ENCODE measurements around the gene BTBD9. TPM values are rescaled to one million over a fixed set of nuclear protein-coding genes. Genes with fewer than 3 reads are reported as not detected.

BTBD9 gene
- total RNA-seq, 2 donors from 2014 or later = 15.3 to 23.6 TPM

DNA sequence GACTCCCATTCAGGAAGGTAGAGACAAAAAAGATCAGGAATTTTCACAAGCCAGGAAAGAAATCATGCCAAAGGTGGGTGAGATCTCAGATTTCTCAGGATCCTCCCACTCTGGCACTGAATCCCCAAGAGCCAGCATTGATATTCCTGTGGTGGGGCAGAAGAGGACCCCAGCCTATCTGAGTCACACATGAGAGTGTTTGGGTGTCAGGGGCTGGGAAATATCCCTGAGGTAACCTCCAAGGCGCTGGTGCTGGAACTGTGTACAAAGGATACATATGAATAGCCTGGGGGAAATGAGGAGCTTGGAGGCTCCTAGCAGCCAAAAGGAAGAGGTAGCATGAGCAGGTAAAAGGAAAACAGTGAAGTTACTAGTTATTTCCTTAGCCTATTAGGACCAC is 369.4 kb downstream of the BTBD9 start:
- H3K9ac ChIP-seq (ENCODE audit: low read depth in 2 of 2, low read length in 2 of 2) = no peak overlapping the region
- no peak overlapping the region for H3K27ac ChIP-seq
- H3K4me3 ChIP-seq = no peak overlapping the region
- H3K27me3 ChIP-seq = no peaks in the 10 kb centered on the region
- intact Hi-C loops (cut with DNase I) = no loop called here
- DNase-seq = no peak
- no peaks in the 10 kb centered on the region for H3K36me3 ChIP-seq
- TF ChIP-seq, protein P1, sequence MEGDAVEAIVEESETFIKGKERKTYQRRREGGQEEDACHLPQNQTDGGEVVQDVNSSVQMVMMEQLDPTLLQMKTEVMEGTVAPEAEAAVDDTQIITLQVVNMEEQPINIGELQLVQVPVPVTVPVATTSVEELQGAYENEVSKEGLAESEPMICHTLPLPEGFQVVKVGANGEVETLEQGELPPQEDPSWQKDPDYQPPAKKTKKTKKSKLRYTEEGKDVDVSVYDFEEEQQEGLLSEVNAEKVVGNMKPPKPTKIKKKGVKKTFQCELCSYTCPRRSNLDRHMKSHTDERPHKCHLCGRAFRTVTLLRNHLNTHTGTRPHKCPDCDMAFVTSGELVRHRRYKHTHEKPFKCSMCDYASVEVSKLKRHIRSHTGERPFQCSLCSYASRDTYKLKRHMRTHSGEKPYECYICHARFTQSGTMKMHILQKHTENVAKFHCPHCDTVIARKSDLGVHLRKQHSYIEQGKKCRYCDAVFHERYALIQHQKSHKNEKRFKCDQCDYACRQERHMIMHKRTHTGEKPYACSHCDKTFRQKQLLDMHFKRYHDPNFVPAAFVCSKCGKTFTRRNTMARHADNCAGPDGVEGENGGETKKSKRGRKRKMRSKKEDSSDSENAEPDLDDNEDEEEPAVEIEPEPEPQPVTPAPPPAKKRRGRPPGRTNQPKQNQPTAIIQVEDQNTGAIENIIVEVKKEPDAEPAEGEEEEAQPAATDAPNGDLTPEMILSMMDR (IDR thresholded peaks at IDR 0.05) = no peak
- no peaks in the 10 kb centered on the region for H3K4me1 ChIP-seq
- H3K9me3 ChIP-seq = no peaks in the 10 kb centered on the region

DNA sequence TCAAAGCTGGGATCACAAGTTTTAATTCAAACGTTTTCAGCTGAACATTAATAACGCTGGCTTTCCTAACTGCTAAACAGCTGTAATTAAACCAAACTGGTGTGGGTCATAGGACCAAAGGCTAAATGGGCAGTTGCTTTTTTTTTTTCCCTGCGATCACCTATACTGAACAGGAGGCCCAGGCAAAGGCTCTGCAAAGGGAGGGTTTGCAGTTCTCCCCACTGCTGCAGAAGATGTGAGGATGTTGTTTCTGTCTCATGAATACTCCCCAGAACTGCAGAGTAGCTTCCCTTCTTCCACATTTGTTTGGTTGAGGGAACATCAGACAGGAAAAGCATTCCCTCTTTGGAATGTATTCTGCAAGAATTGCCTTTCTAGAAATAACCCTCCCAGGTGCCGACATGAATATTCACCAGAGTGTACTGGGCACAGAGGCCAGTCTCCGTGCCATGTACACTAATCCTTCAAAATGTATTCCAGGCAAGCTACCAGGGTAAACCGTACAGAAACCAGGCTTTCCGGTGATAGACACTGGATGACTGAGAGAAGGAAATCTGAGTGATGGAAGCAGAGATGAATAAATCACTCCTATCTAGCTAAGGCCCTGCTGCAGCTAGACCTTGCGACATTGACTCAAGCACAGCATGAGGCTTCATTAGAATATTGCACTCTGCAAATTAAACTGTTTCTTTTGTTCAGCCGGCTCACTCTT is 370.1 kb downstream of the BTBD9 start:
- intact Hi-C loops (cut with DNase I) = no loop called here
- no peak overlapping the region for H3K27ac ChIP-seq
- no peaks in the 10 kb centered on the region for H3K9me3 ChIP-seq

DNA sequence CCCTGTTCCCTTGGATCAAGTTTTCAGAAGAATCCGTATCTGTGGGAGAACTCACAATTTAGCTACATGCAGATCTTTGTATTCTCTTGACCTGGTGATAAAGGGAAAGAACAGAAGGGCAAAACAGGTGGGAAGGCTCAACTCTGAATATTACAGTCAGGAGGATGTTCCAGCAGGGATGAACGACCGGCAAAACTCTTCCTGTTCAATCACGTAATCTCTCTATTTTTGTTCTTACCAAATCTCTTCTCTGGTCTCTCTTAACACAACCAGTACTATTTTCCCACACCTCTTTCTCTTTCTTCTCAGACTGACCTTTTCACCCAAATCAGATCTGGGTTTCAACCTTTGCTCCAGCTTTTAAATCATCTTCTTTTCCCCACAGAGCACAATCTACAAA is 371.4 kb downstream of the BTBD9 start:
- DNase-seq = no peak
- no peaks in the 10 kb centered on the region for H3K27me3 ChIP-seq
- H3K27ac ChIP-seq = no peak overlapping the region
- intact Hi-C loops (cut with DNase I) = no loop called here
- no peaks in the 10 kb centered on the region for H3K36me3 ChIP-seq
- H3K4me3 ChIP-seq = no peak overlapping the region
- H3K9me3 ChIP-seq = no peaks in the 10 kb centered on the region
- TF ChIP-seq, protein P1 (IDR thresholded peaks at IDR 0.05) = no peak
- H3K9ac ChIP-seq (ENCODE audit: low read depth in 2 of 2, low read length in 2 of 2) = no peak overlapping the region
- no peaks in the 10 kb centered on the region for H3K4me1 ChIP-seq

More for the DNA sequence above, 370.1 kb downstream of the BTBD9 start:
- TF ChIP-seq, protein P1 (IDR thresholded peaks at IDR 0.05) = no peak
- H3K36me3 ChIP-seq = no peaks in the 10 kb centered on the region
- H3K4me1 ChIP-seq = no peaks in the 10 kb centered on the region
- H3K9ac ChIP-seq (ENCODE audit: low read depth in 2 of 2, low read length in 2 of 2) = no peak overlapping the region
- no peaks in the 10 kb centered on the region for H3K27me3 ChIP-seq
- no peak overlapping the region for H3K4me3 ChIP-seq
- no peak for DNase-seq

DNA sequence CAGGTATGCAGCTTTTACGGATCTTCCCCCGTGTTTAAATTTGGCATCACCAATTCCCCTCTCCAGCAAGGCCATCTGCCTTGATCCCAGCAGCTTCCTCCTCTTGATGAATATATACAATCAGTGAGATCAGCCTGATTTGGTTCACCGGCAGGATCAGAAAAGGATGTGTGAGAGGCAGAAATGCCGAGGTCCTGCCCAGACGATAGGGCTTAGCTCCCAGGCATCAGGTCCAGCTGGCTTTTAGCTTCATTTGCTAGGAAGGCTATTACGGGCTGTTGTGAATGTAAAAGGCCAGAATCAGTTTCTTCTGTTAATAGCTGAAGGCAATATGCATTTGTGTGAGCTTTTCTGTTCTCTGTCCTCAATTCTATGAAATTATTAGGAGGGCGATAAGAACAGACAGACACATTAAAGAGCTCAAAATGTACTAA is 372.8 kb downstream of the BTBD9 start:
- intact Hi-C loops (cut with DNase I) = no loop called here

DNA sequence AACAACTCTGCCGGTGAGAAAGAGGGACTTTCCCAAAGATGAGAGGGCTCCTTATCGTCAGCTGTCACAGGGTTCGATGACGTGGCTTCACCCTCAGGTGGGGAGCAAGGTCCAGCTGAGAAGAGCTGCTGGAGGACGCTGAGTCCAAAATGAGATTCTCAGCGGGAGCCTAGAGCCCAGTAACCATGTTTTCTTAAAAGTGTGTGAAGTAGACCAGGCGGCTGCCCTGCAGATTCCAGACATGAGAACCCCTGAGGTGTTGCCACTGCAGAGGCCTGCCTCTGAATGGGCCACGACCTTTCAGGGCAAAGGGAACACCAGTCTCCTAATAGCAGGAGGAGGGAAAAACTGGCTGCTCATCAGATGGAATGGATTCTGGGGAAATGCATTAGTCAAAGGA is 375.1 kb downstream of the BTBD9 start:
- Histone ChIP-seq H3K4me3 (no peak overlapping the region), H3K4me1 (no peaks in the 10 kb centered on the region), H3K27ac (no peak overlapping the region), H3K9ac (ENCODE audit: low read depth in 2 of 2, low read length in 2 of 2) (no peak overlapping the region), H3K9me3 (no peaks in the 10 kb centered on the region), H3K27me3 (no peaks in the 10 kb centered on the region), H3K36me3 (no peaks in the 10 kb centered on the region)
- TF ChIP-seq, protein P1 (IDR thresholded peaks at IDR 0.05) = no peak
- intact Hi-C loops (cut with DNase I) = no loop called here
- DNase-seq = no peak

More for the DNA sequence above, 372.8 kb downstream of the BTBD9 start:
- no peaks in the 10 kb centered on the region for H3K36me3 ChIP-seq
- no peaks in the 10 kb centered on the region for H3K9me3 ChIP-seq
- H3K9ac ChIP-seq (ENCODE audit: low read depth in 2 of 2, low read length in 2 of 2) = no peak overlapping the region
- H3K4me3 ChIP-seq = no peak overlapping the region
- TF ChIP-seq, protein P1 (IDR thresholded peaks at IDR 0.05) = no peak
- DNase-seq = no peak
- no peaks in the 10 kb centered on the region for H3K27me3 ChIP-seq
- no peak overlapping the region for H3K27ac ChIP-seq
- no peaks in the 10 kb centered on the region for H3K4me1 ChIP-seq

Measured in colonic mucosa (tissue), 4 donors.